ENCODE measurements around the gene USO1.
"Not testable (repeated sequence)": the region's sequence is repeated elsewhere in the genome, so short reads cannot be mapped to it uniquely, and the experiment has no call there.

Gene USO1

DNA sequence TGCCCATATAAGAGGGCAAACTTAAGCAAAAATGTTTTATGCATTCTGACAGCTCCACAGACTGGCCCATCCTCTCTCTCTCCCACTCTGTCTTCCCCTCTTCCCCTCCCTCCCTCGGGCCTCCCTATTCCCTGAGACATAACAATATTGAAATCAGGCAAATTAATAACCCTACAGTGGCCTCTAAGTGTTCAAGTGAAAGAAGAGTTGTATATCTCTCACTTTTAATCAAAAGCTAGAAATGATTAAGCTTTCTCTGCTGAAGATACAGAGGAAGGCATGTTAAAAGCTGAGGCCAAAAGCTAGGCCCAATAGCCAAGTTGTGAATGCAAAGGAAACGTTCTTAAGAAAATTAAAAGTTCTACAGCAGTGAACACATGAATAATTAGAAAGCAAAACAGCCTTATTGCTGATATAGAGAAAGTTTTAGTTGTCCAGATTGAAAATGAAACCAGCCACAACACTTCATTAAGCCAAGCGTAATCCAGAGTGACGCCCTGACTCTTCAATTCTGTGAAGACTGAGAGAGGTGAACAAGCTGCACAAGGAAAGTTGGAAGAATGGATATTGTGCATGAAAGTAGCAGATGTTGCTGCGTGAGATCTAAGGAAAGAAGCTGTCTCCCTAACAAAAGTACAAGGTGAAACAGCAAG, 54.9 kb downstream of the USO1 start:
- no peak for DNase-seq

DNA sequence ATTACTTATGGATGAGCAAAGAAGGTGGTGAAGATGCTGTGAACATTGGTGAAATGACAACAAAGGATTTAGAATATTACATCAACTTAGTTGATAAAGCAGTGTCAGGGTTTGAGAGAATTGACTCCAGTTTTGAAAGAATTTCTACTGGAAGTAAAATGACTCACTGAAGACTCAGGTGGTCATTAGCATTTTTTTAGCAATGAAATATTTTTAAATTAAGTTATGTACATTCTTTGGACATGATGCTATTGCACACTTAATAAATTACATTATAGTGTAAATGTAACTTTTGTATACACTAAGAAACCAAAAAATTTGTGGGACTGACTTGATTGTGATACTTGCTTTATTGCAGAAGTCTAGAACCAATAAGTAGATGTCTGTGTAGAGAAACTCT, 56.9 kb downstream of the USO1 start:
- DNase-seq = no peak

DNA sequence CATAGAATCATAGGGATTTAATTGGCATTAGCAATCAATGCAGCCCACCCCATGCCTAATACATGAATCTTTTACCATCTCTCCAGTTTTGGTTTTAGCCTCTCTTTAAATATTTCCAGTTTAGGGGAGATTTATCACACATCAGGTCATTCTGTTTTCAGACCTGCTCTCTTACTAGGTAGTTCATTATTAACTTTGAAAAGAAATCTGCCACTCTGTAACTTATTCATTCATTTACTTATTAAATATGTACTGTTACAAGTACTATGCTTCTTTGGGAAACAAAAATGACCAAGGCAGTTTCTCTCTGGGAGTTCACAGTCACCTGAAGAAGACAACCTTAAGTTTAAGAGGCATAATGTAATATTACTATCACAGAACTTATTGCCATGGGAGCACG, 62.1 kb downstream of the USO1 start:
- DNase-seq = no peak

DNA sequence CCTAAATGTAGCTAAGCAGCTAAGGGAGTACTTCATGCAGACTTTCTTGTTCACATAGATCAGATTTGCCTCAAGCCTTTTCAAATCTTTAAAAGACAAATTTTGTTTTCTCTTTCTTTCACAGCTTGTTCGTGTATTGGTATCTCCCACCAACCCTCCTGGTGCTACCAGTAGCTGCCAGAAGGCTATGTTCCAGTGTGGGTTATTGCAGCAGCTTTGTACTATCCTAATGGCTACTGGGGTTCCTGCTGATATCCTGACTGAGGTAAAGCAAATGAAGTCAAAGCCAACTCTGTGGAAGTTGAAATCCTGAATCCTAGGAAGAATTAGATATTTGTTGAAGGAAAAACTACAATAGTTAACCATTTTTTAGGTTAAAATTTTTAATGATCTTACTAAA, 62.6 kb downstream of the USO1 start:
- DNase-seq = no peak

DNA sequence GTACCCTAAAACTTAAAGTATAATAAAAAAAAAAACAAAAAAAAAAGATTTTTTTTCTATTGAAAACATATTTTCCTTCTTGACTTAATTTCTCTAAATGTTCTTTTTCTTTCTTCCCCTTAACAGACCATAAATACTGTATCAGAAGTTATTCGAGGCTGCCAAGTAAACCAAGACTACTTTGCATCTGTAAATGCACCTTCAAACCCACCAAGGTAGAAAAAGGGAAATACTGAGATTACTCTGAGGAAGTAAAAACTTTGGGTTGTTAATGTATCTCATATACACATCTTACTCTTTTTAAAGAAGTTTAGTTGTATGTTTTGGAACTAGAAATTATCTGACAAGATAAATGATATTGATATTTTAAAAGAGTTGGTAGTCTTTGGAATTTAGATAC, 65.6 kb downstream of the USO1 start:
- DNase-seq = no peak

DNA sequence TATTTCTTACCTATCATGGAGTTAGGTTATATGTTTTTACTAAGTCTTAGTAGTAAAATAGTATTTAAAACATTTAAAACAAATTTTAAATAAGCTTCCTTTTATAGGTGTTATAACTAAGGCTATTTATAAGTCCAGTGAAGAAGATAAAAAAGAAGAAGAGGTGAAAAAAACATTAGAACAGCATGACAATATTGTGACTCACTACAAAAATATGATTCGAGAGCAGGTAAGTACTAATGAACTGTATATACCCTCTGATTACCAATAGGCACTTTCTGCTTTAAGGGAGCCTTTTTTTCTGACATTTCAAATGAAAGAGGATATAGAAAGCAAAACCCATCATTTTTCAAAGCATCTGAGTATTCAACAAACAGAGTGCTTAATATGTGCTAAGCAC, 76.6 kb downstream of the USO1 start:
- no peak for DNase-seq

DNA sequence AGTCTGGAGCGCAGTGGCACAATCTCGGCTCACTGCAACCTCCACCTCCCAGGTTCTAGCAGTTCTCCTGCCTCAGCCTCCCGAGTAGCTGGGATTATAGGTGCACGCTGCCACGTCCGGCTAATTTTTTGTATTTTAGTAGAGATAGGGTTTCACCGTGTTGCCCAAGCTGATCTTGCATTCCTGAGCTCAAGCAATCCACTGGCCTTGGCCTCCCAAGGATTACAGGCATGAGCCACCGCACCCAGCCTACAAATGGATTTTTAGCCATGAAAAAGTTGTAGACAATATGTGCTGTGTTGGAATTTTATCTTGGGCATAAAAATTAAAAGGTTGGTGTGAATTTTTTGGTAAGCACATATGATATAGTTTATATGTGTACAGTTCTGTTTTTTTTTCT, 81.7 kb downstream of the USO1 start:
- not testable (repeated sequence) for DNase-seq

DNA sequence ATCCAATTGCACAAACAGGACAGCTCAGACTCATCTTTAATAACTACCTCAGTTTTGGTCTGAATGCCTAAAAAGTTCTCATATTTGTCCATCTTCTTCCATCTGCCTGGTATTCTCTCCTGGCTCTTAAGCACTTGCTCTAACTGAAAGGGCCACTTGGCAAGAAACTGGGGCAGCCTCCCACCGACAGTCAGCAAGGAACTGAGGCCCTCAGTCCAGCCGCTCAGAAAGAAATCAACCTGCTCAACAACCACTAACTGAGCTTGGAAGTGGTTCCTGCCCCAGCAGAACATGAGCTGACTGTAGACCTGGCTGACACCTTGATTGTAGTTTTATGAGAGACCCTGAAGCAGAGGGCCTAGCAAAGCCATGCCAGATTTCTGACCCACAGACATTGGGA, 93.5 kb downstream of the USO1 start:
- no peak for DNase-seq

DNA sequence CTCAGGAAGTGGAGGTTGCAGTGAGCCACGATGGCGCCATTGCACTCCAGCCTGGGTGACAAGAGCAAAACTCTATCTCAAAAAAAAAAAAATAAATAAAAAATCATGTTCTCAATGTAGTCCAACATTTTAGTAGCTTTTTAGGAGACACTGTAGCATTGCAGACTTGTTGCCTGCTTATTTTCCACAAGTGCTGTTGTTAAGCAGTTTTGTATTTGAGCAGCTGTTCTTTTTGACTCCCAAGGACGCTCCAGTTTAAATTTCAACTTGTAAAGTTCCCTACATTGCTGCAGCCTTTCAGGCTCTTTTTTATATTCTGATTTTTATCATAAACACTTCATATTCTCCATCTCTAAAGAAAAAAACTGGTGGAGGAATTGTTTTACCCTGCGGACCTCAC, 94.7 kb downstream of the USO1 start:
- no peak for DNase-seq

DNA sequence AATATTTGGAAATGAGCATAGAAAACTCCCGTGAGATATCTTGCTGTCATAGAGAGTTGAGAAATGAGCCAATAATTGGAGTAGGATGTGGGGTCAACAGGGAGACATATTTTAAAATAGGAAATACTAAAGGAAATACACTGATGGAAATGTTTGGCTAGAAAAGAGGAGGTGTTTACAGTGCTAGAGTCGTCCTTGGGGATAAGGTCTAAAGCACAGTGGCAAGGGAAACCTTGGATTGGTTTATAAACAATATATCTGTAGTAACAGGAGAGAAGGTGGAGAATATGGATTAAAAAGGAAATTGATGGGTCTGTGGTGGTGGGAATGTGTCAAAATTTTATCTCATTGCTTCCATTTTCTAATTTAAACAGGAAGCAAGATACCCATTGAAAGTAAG, 95.8 kb downstream of the USO1 start:
- no peak for DNase-seq

DNA sequence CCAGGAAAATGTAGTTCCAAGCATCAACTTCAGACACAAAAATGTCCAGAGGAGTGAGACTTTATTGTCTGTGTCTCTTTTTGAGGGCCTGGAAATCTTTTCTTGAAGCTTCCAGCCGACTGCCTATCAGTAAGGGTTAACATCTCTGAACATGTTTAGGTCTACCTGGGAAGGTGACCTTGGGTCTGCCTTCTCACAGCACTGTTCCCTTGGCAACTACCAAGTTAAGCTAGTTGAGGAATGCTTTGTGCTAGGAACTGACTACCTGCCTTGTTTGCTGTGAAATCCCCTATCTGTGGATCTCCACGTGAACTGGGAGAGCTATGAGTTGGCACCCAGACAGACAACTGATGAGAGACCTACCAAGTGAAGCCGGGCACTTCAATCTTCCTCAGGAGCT, 96.3 kb downstream of the USO1 start:
- no peak for DNase-seq

DNA sequence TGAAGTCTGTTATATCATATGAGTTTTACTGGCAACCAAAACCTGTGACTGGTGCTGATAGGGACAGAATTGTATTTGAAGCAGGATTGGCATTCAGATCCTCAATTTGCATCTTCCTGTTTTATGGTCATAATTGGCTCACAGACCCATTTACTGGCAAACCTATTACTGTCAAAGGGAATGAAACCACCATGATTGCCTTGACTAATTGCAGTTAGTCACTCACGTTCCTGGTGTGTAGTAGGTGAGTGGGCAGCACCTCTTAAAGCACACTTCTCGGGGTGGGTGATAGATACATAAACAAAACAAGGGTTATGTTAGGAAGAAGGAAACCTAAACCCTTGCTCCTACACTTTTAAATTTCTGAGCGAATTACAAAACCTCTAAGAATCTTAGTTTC, 96.8 kb downstream of the USO1 start:
- no peak for DNase-seq

DNA sequence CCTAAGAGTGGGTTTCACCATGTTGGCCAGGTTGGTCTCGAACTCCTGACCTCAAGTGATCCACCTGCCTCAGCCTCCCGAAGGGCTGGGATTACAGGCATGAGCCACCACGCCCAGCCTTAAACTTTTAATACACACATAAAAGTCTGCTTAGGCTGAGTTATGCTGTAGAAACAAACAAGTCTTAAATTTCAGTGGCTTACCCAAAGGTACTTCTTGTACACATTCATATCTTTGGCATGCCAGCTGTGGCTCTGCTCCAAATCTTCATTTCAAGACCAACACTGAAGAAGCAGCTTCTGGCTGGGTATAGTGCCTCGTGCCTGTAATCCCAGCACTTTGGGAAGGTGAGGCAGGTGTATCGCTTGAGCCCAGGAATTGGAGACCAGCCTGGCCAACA, 97.6 kb downstream of the USO1 start:
- DNase-seq = no peak

DNA sequence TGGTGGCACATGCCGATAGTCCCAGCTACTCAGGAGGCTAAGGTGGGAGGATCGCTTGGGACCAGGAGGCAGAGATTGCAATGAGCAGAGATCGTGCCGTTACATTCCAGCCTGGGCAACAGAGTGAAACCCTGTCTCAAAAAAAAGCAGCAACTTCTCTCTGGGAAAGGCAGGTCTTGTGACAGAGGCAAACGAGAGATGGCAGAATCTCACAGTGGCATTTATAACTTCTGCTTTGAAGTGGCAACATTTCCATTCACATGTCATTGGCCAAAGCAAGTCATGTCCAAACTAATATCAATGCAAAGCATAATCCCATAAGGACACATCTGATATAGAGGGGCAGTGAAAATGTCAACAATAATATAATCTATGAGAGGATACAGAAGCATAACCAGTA, 98.0 kb downstream of the USO1 start:
- DNase-seq = no peak

DNA sequence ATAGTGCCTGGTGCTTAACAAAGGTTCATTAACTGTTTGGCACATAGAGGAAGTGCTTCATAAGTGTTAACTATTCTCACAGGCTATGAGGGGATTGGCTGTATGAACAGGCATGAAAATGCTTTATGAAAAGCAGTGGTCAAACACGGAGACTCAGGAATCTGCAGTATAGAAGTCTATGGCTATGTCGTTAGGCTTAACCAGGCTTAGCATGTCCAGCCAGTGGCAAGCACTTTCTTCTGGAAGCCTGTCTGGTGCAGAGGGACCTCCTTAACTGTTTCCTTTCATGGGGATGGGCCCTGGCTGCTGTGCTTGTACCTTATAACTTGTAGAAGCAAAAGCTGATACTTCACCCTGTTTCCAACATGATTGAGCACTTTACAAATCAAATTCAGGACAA, 99.4 kb downstream of the USO1 start:
- no peak for DNase-seq

DNA sequence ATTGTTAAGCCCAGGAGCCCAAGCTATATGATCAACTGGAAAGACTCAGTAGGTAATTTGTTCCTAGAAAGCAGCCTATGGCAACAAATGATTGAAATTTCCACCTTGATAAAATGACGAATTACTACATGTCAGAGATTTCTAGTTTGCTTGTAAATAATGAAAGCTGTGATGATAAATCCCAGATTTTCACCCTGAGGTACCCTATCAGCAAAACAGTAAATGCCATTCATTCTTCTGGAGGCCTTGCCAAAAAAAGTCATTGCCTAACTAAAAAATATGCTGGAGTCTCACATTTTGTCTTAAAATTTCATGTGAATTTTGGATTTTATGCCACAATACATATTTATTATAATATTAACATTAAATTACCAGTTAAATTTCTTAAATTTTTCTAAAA, 106.5 kb downstream of the USO1 start:
- DNase-seq = no peak

DNA sequence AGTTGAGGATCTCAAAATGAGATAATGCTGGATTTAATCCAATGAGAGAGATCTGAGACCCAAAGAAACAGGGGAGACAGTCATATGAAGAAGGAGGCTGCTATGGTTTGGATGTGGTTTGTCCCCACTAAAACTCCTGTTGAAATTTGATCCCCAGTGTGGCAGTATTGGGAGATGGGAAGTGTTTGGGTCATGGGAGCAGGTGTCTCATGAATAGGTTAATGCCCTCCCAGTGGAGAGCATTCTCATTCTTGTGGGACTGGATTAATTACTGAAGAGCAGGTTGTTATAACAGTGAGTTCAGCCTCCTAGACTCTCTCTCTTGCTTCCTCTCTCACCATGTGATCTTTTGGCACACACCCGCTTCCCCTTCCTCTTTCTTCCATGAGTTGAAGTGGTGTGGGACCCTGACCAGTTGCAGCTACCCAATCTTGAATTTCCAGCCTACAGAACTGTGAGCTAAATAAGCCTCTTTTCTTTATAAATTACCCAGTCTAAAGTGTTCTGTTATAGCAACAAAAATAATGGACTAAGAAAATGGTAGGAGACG, 107.6 kb downstream of the USO1 start:
- DNase-seq = no peak

DNA sequence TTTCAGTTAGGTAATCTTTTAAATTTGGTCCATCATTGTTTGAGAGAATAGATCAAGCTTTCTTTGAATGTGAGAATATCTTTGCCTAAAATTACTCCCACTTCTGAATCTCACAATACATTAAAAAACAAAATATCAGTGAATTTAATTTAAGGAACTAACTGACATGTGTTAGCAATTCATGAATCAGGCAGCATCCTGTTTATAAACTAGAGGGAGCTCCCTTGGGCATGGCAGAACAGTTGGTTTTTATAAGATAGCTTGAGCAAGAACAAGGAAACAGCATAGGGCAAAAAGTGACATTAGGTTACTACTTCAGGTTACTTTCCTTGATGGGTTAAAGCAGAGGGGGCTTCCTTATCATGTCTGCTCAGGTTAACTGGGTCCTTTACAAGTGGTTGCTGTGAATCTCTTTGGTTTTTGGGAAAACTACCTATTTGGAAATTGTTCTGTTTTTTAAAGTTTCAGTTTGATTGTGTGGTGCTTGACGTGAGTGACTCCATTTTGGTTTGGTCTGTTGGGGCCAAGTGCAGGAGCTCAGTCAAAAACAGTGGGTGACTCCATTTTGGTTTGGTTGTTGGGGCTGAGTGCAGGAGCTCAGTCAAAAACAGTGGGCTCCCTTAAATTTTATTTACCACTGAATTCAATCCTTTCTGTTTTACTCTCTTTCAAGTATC, 109.9 kb downstream of the USO1 start:
- DNase-seq = no peak

DNA sequence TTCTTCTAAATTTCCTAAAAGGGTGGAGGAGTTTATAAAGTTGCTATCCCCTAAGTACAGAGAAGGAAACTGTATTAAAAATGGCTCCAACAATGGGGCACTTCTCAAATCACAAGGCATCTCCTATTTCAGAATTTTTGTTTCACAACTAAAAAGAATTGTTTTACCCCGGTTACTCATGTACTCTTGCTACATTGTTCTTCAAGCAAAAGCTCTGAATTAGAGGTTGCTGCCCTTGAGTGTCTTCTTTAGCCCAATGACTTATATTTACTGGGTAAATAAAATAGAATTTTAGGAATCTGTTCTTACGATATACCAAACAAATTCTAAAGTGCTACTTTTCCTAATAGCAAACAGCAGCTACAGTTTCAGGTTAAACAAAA, 110.4 kb downstream of the USO1 start:
- no peak for DNase-seq

DNA sequence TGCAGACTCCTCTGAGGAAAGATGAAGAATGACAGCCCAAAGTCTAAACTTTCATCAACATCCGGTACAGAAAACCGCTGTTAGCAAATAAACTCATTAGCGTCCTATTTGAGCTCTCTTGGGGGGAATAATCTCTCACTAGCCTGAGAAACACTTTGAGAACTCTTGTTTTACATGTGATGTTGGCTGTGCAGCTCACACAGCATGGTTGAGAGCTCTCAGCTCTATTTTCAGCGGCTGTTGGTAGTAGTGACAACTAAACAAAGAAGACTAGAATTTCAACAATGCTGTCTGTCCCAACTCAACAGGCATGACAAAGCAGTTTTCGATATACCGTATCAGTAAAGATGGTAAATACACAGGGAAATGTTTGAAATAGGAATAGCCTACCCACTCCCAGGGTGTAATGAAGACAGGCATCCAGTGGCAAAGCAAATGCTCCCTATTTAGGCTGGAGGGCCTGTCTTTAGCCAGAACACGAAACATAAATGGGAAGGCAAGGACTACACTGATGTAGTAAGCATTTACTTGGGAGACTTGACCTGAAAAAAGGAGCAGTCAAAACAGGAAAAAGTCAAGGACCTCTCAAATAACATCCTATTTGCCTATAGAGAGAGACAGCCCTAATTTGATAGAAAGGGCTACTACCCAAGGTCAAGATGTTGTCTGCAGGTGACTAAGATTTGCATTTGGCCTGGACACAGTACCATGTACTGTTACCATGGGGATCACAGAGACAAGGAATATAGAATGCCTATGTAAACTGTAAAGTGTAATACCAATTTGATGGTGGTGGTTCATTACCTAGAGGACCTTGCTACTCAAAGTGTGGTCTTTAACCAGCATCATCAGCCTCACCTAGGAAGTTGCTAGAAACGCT, 117.5 kb downstream of the USO1 start:
- DNase-seq = no peak

DNA sequence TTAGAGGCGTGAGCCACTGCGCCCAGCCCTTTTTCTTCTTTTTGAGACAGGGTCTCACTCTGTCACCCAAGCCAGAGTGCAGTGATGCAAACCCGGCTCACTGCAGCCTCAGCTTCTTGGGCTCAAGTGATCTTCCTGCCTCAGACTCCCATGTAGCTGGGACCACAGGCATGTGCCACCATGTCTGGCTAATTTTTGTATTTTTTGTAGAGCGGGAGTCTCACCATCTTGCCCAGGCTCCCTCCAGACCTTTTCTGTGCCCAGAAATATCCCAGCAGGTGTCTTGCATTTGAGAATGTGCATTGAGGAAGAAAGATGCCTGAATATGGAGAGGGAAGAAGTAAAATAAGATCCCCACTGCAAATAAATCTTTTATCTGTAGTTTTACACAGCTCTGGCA, 119.2 kb downstream of the USO1 start:
- no peak for DNase-seq

DNA sequence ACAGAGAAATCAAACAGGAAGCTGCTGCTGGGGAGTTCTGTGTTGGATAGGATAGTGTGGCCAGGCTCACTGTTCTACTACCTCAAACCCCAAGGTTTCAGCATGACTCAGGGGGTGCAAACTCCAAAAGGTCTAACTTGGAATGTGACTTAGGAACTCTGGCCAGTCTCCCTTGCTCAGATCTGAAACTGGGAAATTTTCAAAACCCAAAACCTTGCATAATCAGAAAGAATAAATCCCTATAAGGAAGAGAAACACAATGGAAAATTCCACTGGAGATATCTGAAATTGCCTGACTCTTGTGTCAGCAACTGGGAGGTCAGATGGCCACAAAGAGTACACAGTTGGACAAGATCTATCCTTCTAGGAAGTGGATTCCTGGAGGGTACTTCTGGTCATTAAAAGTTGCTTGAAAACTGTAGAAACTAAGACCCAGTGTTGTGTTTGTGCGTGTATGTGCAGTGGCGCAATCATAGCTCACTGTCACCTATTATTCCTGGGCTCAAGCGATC, 119.8 kb downstream of the USO1 start:
- DNase-seq = no peak

DNA sequence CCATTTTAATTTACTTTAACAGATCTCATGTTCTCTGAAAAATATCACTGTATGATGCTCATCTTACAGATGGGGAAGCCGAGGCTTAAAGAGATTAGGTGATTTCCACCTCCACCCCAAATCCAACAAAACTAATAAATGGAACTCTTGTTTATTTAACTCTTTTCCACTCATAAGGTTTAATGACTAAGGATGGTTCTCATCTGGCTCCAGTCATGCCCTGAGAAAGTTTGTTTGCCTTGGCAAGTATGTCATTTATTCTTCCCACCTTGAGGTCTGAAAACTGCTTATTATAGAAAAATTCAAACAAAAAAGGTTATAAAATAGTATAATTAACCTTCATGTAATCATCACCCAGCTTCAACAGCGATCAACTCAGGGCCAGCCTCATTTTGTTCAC, 121.6 kb downstream of the USO1 start:
- no peak for DNase-seq

Measured in NCI-H1694 (cell line).